WTC11 (cell line): ENCODE results near the gene SPR. TPM values are rescaled to one million over a fixed set of nuclear protein-coding genes. Genes with fewer than 3 reads are reported as not detected.

ENCODE experiments used
- CREM ChIP-seq: sonication (generic); formaldehyde crosslinking; IDR thresholded peaks from 2 replicates; pipeline ENCODE4 v1.8.1; 2022; ENCODE audit warnings: mild to moderate bottlenecking, missing genetic modification reagents, moderate library complexity
- EMX1 ChIP-seq: fragments of 250-450 bp; sonication (Bioruptor Pico); IDR thresholded peaks from 2 replicates; pipeline ENCODE4 v1.8.0; 2021; ENCODE audit warnings: mild to moderate bottlenecking
- FOXJ3 ChIP-seq: sonication (generic); formaldehyde crosslinking; IDR thresholded peaks from 2 replicates; pipeline ENCODE4 v1.9.0; 2021; ENCODE audit warnings: missing genetic modification reagents, mild to moderate bottlenecking, borderline replicate concordance
- FOXK1 ChIP-seq: sonication (generic); formaldehyde crosslinking; IDR thresholded peaks from 2 replicates; pipeline ENCODE4 v1.8.0; 2022; ENCODE audit warnings: mild to moderate bottlenecking, moderate library complexity, missing genetic modification reagents
- GABPB1 ChIP-seq: sonication (generic); formaldehyde crosslinking; IDR thresholded peaks from 2 replicates; pipeline ENCODE4 v1.8.1; 2023; ENCODE audit warnings: mild to moderate bottlenecking, missing genetic modification reagents
- GRHL2 ChIP-seq: fragments of 250-450 bp; sonication (Bioruptor Pico); IDR thresholded peaks from 2 replicates; pipeline ENCODE4 v1.8.0; 2022; ENCODE audit warnings: mild to moderate bottlenecking, moderate library complexity; ENCODE audit not compliant: insufficient replicate concordance, severe bottlenecking
- GTF2I ChIP-seq: fragments of 250-450 bp; sonication (Bioruptor Pico); conservative IDR thresholded peaks from 2 replicates; pipeline ENCODE4 v1.4.0; 2021; ENCODE audit warnings: mild to moderate bottlenecking
- HMGA2 ChIP-seq: fragments of 250-450 bp; sonication (Bioruptor Pico); IDR thresholded peaks from 2 replicates; pipeline ENCODE4 v1.4.0; 2021; ENCODE audit warnings: mild to moderate bottlenecking, moderate library complexity
- JAZF1 ChIP-seq: fragments of 250-450 bp; sonication (Bioruptor Pico); IDR thresholded peaks from 2 replicates; pipeline ENCODE4 v1.9.0; 2021; ENCODE audit warnings: moderate library complexity, mild to moderate bottlenecking, inconsistent platforms
- MXD4 ChIP-seq: fragments of 250-450 bp; sonication (Bioruptor Pico); IDR thresholded peaks from 2 replicates; pipeline ENCODE4 v1.8.0; 2021; ENCODE audit warnings: mild to moderate bottlenecking, moderate library complexity, borderline replicate concordance
- NFATC4 ChIP-seq: fragments of 250-450 bp; sonication (Bioruptor Pico); IDR thresholded peaks from 2 replicates; pipeline ENCODE4 v1.9.0; 2021; ENCODE audit warnings: mild to moderate bottlenecking
- NFE2L1 ChIP-seq: sonication (generic); formaldehyde crosslinking; IDR thresholded peaks from 2 replicates; pipeline ENCODE4 v1.8.1; 2023; ENCODE audit warnings: missing genetic modification reagents
- NR1H2 ChIP-seq: sonication (generic); formaldehyde crosslinking; IDR thresholded peaks from 2 replicates; pipeline ENCODE4 v1.9.0; 2021; ENCODE audit warnings: mild to moderate bottlenecking, moderate library complexity, missing genetic modification reagents
- PRRX2 ChIP-seq: fragments of 250-450 bp; sonication (Bioruptor Pico); IDR thresholded peaks from 2 replicates; pipeline ENCODE4 v1.8.0; 2021; ENCODE audit warnings: mild to moderate bottlenecking
- SMAD3 ChIP-seq: sonication (generic); formaldehyde crosslinking; IDR thresholded peaks from 2 replicates; pipeline ENCODE4 v1.8.0; 2022; ENCODE audit warnings: missing genetic modification reagents, mild to moderate bottlenecking, borderline replicate concordance
- SOX15 ChIP-seq: fragments of 250-450 bp; sonication (Bioruptor Pico); IDR thresholded peaks from 2 replicates; pipeline ENCODE4 v1.9.0; 2021; ENCODE audit warnings: mild to moderate bottlenecking
- ZNF219 ChIP-seq: sonication (generic); formaldehyde crosslinking; IDR thresholded peaks from 2 replicates; pipeline ENCODE4 v1.8.0; 2023; ENCODE audit warnings: missing genetic modification reagents, mild to moderate bottlenecking, borderline replicate concordance
- ZNF263 ChIP-seq: sonication (generic); formaldehyde crosslinking; IDR thresholded peaks from 2 replicates; pipeline ENCODE4 v1.8.1; 2022; ENCODE audit warnings: low read depth, mild to moderate bottlenecking, moderate library complexity, missing genetic modification reagents
- ZNF416 ChIP-seq: fragments of 250-450 bp; sonication (Bioruptor Pico); IDR thresholded peaks from 2 replicates; pipeline ENCODE4 v1.9.0; 2021; ENCODE audit warnings: mild to moderate bottlenecking, inconsistent platforms
- total RNA-seq: library from RNA; stranded (reverse); gene quantifications from 3 replicates; pipeline ENCODE4 v1.2.3, GENCODE V29; 2021
- TF ChIP-seq, protein P1 (sequence below): sonication (generic); formaldehyde crosslinking; IDR thresholded peaks from 2 replicates; pipeline ENCODE4 v1.8.1; 2022; ENCODE audit warnings: low read depth, missing genetic modification reagents, borderline replicate concordance
- TF ChIP-seq, protein P2 (sequence below): fragments of 250-450 bp; sonication (Bioruptor Pico); IDR thresholded peaks from 2 replicates; pipeline ENCODE4 v2.1.2; 2022; ENCODE audit warnings: mild to moderate bottlenecking, moderate library complexity
- TF ChIP-seq, protein P3 (sequence below): sonication (generic); formaldehyde crosslinking; IDR thresholded peaks from 2 replicates; pipeline ENCODE4 v1.8.0; 2022; ENCODE audit warnings: missing genetic modification reagents
- TF ChIP-seq, protein P4 (sequence below): sonication (generic); formaldehyde crosslinking; IDR thresholded peaks from 2 replicates; pipeline ENCODE4 v1.8.0; 2022; ENCODE audit warnings: mild to moderate bottlenecking, missing genetic modification reagents
- TF ChIP-seq, protein P5 (sequence below): sonication (generic); formaldehyde crosslinking; IDR thresholded peaks from 2 replicates; pipeline ENCODE4 v1.8.0; 2022; ENCODE audit warnings: mild to moderate bottlenecking, missing genetic modification reagents
- TF ChIP-seq, protein P6 (sequence below): sonication (generic); formaldehyde crosslinking; IDR thresholded peaks from 2 replicates; pipeline ENCODE4 v1.8.1; 2023; ENCODE audit warnings: mild to moderate bottlenecking, missing genetic modification reagents
- TF ChIP-seq, protein P7 (sequence below): fragments of 250-450 bp; sonication (Bioruptor Pico); conservative IDR thresholded peaks from 2 replicates; pipeline ENCODE4 v1.9.0; 2021; ENCODE audit warnings: mild to moderate bottlenecking
- TF ChIP-seq, protein P8 (sequence below): sonication (generic); formaldehyde crosslinking; IDR thresholded peaks from 2 replicates; pipeline ENCODE4 v1.8.1; 2022; ENCODE audit warnings: mild to moderate bottlenecking, moderate library complexity, missing genetic modification reagents

Gene SPR
- total RNA-seq, 1 experiment from 2014 or later: 9.4 TPM

DNA sequence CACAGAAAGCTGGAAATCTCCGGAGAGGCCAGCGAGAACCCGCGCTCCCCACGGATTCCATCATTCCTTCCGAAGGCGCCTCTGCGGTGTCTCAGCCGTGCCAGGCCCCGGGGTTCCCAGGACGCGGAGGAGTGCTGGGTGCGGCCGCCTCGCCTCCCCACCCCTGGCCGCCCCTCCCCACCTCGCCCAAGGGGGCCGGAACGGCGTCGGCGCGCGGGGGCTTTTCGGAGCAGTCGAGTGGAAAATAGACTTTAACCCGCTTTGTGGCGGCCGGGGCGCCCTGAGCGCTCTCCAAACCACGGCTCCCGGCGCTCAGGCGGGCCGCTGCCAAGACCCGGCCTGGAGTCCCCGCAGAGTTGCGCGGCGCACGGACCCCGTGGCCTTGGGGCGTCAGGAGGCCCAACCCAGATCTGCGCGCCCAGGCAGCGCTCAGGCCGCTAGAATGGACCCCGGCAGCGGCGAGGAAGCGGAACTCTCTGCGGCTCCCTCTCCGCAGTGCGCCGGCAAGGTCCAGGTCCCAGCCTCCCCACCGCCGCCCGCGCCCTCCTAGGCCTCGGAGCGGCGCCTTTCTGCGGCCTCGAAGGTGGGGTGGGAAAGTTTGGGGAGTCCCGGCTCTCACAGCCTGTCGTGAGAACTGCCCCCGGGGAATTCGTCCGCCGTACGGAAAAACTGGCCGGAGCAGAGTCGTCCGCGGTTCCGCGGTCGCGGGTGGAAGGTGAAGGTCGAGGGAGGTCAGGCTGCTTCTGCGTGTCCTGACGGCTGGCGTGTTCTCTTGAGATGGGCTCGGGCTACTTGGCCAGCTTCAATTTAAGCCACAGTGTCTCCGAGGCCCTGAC, 28.9 kb downstream of the SPR start (continued):
- TF ChIP-seq ZNF263 (no peak), SOX15 (no peak), ZNF416 (no peak), FOXK1 (CRISPR knock-in tag) (no peak; the same call in 1 of the 2 replicates), FOXJ3 (CRISPR knock-in tag) (no peak), NFATC4 (CRISPR knock-in tag) (no peak), GRHL2 (no peak), PRRX2 (CRISPR knock-in tag) (no peak), HMGA2 (no peak), ZNF219 (CRISPR knock-in tag) (no peak), MXD4 (CRISPR knock-in tag) (no peak), SMAD3 (no peak), NR1H2 (CRISPR knock-in tag) (no peak), GTF2I (CRISPR knock-in tag) (no peak), JAZF1 (no peak), GABPB1 (CRISPR knock-in tag) (peak; percentile 50), CREM (CRISPR knock-in tag) (no peak), NFE2L1 (no peak), EMX1 (CRISPR knock-in tag) (no peak)
- TF ChIP-seq, protein P1, sequence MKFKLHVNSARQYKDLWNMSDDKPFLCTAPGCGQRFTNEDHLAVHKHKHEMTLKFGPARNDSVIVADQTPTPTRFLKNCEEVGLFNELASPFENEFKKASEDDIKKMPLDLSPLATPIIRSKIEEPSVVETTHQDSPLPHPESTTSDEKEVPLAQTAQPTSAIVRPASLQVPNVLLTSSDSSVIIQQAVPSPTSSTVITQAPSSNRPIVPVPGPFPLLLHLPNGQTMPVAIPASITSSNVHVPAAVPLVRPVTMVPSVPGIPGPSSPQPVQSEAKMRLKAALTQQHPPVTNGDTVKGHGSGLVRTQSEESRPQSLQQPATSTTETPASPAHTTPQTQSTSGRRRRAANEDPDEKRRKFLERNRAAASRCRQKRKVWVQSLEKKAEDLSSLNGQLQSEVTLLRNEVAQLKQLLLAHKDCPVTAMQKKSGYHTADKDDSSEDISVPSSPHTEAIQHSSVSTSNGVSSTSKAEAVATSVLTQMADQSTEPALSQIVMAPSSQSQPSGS (CRISPR knock-in tag): no peak
- TF ChIP-seq, protein P2, sequence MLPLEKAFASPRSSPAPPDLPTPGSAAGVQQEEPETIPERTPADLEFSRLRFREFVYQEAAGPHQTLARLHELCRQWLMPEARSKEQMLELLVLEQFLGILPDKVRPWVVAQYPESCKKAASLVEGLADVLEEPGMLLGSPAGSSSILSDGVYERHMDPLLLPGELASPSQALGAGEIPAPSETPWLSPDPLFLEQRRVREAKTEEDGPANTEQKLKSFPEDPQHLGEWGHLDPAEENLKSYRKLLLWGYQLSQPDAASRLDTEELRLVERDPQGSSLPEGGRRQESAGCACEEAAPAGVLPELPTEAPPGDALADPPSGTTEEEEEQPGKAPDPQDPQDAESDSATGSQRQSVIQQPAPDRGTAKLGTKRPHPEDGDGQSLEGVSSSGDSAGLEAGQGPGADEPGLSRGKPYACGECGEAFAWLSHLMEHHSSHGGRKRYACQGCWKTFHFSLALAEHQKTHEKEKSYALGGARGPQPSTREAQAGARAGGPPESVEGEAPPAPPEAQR (CRISPR knock-in tag): no peak
- TF ChIP-seq, protein P3, sequence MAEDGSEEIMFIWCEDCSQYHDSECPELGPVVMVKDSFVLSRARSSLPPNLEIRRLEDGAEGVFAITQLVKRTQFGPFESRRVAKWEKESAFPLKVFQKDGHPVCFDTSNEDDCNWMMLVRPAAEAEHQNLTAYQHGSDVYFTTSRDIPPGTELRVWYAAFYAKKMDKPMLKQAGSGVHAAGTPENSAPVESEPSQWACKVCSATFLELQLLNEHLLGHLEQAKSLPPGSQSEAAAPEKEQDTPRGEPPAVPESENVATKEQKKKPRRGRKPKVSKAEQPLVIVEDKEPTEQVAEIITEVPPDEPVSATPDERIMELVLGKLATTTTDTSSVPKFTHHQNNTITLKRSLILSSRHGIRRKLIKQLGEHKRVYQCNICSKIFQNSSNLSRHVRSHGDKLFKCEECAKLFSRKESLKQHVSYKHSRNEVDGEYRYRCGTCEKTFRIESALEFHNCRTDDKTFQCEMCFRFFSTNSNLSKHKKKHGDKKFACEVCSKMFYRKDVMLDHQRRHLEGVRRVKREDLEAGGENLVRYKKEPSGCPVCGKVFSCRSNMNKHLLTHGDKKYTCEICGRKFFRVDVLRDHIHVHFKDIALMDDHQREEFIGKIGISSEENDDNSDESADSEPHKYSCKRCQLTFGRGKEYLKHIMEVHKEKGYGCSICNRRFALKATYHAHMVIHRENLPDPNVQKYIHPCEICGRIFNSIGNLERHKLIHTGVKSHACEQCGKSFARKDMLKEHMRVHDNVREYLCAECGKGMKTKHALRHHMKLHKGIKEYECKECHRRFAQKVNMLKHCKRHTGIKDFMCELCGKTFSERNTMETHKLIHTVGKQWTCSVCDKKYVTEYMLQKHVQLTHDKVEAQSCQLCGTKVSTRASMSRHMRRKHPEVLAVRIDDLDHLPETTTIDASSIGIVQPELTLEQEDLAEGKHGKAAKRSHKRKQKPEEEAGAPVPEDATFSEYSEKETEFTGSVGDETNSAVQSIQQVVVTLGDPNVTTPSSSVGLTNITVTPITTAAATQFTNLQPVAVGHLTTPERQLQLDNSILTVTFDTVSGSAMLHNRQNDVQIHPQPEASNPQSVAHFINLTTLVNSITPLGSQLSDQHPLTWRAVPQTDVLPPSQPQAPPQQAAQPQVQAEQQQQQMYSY (CRISPR knock-in tag): peak; percentile 99
- TF ChIP-seq, protein P4, sequence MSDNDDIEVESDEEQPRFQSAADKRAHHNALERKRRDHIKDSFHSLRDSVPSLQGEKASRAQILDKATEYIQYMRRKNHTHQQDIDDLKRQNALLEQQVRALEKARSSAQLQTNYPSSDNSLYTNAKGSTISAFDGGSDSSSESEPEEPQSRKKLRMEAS: peak; percentile 61; the same call in 1 of the 2 replicates
- TF ChIP-seq, protein P5, sequence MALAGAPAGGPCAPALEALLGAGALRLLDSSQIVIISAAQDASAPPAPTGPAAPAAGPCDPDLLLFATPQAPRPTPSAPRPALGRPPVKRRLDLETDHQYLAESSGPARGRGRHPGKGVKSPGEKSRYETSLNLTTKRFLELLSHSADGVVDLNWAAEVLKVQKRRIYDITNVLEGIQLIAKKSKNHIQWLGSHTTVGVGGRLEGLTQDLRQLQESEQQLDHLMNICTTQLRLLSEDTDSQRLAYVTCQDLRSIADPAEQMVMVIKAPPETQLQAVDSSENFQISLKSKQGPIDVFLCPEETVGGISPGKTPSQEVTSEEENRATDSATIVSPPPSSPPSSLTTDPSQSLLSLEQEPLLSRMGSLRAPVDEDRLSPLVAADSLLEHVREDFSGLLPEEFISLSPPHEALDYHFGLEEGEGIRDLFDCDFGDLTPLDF (CRISPR knock-in tag): no peak
- TF ChIP-seq, protein P6, sequence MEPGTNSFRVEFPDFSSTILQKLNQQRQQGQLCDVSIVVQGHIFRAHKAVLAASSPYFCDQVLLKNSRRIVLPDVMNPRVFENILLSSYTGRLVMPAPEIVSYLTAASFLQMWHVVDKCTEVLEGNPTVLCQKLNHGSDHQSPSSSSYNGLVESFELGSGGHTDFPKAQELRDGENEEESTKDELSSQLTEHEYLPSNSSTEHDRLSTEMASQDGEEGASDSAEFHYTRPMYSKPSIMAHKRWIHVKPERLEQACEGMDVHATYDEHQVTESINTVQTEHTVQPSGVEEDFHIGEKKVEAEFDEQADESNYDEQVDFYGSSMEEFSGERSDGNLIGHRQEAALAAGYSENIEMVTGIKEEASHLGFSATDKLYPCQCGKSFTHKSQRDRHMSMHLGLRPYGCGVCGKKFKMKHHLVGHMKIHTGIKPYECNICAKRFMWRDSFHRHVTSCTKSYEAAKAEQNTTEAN (CRISPR knock-in tag): 0 out of 2 replicates have a peak, but pooled peaks have one; percentile 15
- TF ChIP-seq, protein P7, sequence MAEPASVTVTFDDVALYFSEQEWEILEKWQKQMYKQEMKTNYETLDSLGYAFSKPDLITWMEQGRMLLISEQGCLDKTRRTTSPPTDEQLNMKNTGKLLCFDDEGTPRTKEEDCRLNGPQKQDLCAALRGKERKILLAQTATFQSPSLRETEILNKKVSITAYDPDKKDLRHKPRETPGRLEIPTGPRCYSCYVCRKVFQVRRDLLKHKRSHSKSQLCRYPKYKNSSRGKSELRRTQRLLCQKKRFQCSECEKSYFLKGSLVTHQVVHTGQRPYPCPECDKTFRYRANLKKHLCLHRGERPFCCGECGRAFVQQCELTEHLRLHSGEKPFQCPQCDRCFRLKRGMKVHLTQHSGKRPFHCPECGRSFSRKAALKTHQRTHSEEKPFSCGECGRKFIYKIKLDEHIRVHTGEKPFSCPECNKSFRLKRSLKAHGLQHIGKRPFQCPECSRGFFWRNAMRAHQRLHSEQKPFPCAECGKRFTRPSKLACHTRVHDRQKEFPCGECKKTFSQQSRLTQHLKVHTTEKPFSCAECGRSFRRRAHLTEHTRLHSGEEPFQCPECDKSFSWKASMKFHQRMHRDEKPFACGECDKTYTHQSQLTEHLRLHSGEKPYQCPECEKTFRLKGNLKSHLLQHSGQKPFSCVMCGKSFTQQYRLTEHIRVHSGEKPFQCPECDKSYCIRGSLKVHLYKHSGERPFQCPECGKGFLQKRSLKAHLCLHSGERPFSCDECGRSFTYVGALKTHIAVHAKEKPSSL (CRISPR knock-in tag): no peak
- TF ChIP-seq, protein P8, sequence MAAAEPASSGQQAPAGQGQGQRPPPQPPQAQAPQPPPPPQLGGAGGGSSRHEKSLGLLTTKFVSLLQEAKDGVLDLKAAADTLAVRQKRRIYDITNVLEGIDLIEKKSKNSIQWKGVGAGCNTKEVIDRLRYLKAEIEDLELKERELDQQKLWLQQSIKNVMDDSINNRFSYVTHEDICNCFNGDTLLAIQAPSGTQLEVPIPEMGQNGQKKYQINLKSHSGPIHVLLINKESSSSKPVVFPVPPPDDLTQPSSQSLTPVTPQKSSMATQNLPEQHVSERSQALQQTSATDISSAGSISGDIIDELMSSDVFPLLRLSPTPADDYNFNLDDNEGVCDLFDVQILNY (CRISPR knock-in tag): no peak
